ENCODE measurements around the gene PRR33. TPM values are rescaled to one million over a fixed set of nuclear protein-coding genes. Genes with fewer than 3 reads are reported as not detected.

Gene PRR33
- total RNA-seq, 1 donor from 2014 or later: not detected

DNA sequence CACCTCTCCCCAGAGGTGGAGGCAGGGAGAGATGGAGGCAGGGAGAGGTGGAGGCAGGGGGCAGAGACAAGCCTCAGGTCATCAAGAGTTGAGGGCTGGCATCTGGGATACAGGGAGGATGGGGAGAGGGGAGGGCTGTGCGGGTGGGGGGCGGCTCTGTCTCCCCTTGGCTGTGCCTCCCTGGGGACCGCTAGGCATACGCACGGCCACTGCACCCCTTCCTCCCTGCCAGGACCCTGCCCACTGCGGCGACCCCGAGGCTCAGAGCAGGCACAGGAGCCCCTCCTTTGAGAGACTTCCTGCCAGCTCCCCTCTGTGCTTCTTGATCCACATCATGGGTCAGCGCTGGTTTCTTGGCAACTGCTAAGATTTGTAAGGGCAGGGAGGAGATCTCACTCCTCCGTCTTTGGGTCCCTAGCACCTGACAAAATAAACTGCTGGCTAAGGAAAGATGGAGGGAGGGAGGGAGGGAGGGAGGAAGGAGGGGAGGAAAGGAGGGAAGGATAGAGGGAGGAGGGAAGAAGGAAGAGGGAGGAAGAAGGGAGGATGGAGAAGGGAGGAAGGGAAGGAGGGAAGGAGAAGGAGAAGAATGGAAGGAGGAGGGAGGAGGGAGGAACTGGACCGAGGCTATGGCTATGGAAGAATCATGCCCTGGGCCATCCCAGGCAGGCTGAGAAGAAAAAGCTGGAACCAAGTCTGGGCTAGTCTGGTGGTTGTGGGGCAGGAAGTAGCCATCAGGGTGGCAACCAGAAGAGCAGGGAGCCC is 18.5 kb downstream of the PRR33 start:
- no peaks in the 10 kb centered on the region for H3K9me3 Mint-ChIP-seq (ENCODE audit: low read depth)
- TF ChIP-seq, protein P1, sequence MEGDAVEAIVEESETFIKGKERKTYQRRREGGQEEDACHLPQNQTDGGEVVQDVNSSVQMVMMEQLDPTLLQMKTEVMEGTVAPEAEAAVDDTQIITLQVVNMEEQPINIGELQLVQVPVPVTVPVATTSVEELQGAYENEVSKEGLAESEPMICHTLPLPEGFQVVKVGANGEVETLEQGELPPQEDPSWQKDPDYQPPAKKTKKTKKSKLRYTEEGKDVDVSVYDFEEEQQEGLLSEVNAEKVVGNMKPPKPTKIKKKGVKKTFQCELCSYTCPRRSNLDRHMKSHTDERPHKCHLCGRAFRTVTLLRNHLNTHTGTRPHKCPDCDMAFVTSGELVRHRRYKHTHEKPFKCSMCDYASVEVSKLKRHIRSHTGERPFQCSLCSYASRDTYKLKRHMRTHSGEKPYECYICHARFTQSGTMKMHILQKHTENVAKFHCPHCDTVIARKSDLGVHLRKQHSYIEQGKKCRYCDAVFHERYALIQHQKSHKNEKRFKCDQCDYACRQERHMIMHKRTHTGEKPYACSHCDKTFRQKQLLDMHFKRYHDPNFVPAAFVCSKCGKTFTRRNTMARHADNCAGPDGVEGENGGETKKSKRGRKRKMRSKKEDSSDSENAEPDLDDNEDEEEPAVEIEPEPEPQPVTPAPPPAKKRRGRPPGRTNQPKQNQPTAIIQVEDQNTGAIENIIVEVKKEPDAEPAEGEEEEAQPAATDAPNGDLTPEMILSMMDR (IDR thresholded peaks at IDR 0.05): no peak
- no peak for DNase-seq (ENCODE audit: low spot score)
- H3K4me1 Mint-ChIP-seq (ENCODE audit: low read depth): peaks cover 55% of the 10 kb centered on the region
- no peak overlapping the region for H3K27ac Mint-ChIP-seq (ENCODE audit: unreplicated experiment)
- no peak overlapping the region for H3K4me3 Mint-ChIP-seq (ENCODE audit: unreplicated experiment)
- H3K36me3 Mint-ChIP-seq (ENCODE audit: low read depth): no peaks in the 10 kb centered on the region
- no peaks in the 10 kb centered on the region for H3K27me3 Mint-ChIP-seq (ENCODE audit: low read depth)

DNA sequence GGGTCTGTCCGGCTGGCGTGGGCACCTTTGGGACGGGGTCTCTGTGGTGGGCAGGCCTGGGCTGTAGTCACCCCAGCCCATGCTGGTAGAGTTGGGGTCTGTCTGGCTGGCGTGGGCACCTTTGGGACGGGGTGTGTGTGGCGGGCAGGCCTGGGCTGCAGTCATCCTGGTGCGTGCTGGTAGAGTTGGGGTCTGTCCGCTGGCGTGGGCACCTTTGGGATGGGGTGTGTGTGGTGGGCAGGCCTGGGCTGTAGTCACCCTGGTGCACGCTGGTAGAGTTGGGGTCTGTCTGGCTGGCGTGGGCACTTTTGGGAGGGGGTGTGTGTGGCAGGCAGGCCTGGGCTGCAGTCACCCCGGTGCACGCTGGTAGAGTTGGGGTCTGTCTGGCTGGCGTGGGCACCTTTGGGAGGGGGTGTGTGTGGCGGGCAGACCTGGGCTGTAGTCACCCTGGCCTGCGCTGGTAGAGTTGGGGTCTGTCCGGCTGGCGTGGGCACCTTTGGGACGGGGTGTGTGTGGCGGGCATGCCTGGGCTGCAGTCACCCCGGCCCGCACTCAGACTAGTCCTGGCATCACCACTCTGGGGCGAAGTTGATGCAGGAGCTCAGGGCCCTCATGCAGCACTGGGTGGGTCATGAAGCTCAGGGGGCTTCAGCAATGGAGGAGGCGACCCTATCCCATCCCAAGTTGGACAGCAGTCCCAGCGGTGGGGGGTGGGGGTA is 19.3 kb downstream of the PRR33 start:
- no peak for DNase-seq (ENCODE audit: low spot score)
- Mint-ChIP-seq H3K27me3 (ENCODE audit: low read depth) (no peaks in the 10 kb centered on the region), H3K4me1 (ENCODE audit: low read depth) (peaks cover 55% of the 10 kb centered on the region), H3K27ac (ENCODE audit: unreplicated experiment) (no peak overlapping the region), H3K4me3 (ENCODE audit: unreplicated experiment) (no peak overlapping the region), H3K9me3 (ENCODE audit: low read depth) (no peaks in the 10 kb centered on the region), H3K36me3 (ENCODE audit: low read depth) (no peaks in the 10 kb centered on the region)
- TF ChIP-seq, protein P1 (IDR thresholded peaks at IDR 0.05): no peak

GRCh38 chr11:1871531-1871930 is 20.2 kb downstream of the PRR33 start:
- TF ChIP-seq, protein P1 (IDR thresholded peaks at IDR 0.05): no peak
- no peaks in the 10 kb centered on the region for H3K27me3 Mint-ChIP-seq (ENCODE audit: low read depth)
- peaks cover 48% of the 10 kb centered on the region for H3K4me1 Mint-ChIP-seq (ENCODE audit: low read depth)
- no peaks in the 10 kb centered on the region for H3K9me3 Mint-ChIP-seq (ENCODE audit: low read depth)
- no peaks in the 10 kb centered on the region for H3K36me3 Mint-ChIP-seq (ENCODE audit: low read depth)
- H3K4me3 Mint-ChIP-seq (ENCODE audit: unreplicated experiment): no peak overlapping the region
- no peak for DNase-seq (ENCODE audit: low spot score)
- H3K27ac Mint-ChIP-seq (ENCODE audit: unreplicated experiment): no peak overlapping the region

- DNase-seq (ENCODE audit: low spot score): no peak
- H3K27me3 Mint-ChIP-seq (ENCODE audit: low read depth): no peaks in the 10 kb centered on the region
- no peak overlapping the region for H3K27ac Mint-ChIP-seq (ENCODE audit: unreplicated experiment)
- H3K4me1 Mint-ChIP-seq (ENCODE audit: low read depth): peaks cover 41% of the 10 kb centered on the region
- H3K9me3 Mint-ChIP-seq (ENCODE audit: low read depth): no peaks in the 10 kb centered on the region
- no peak overlapping the region for H3K4me3 Mint-ChIP-seq (ENCODE audit: unreplicated experiment)
- no peaks in the 10 kb centered on the region for H3K36me3 Mint-ChIP-seq (ENCODE audit: low read depth)
- TF ChIP-seq, protein P1 (IDR thresholded peaks at IDR 0.05): no peak
Observed at GRCh38 chr11:1870721-1871466, 20.8 kb downstream of the PRR33 start.

- no peak overlapping the region for H3K27ac Mint-ChIP-seq (ENCODE audit: unreplicated experiment)
- peaks cover 42% of the 10 kb centered on the region for H3K4me1 Mint-ChIP-seq (ENCODE audit: low read depth)
- H3K27me3 Mint-ChIP-seq (ENCODE audit: low read depth): no peaks in the 10 kb centered on the region
- no peaks in the 10 kb centered on the region for H3K9me3 Mint-ChIP-seq (ENCODE audit: low read depth)
- TF ChIP-seq, protein P1 (IDR thresholded peaks at IDR 0.05): no peak
- H3K4me3 Mint-ChIP-seq (ENCODE audit: unreplicated experiment): no peak overlapping the region
- no peaks in the 10 kb centered on the region for H3K36me3 Mint-ChIP-seq (ENCODE audit: low read depth)
- DNase-seq (ENCODE audit: low spot score): no peak
Observed at GRCh38 chr11:1870326-1870696, 21.4 kb downstream of the PRR33 start.
